Right ventricle myocardium inferior (tissue), 1 donor: ENCODE results near the gene ZFAND3. TPM values are rescaled to one million over a fixed set of nuclear protein-coding genes. Genes with fewer than 3 reads are reported as not detected.

Experiments
- ATAC-seq: fragments of 200-7000 bp; cut with Tn5 transposase; one replicate; pipeline ENCODE4 v1.9.1; 2020; ENCODE audit warnings: mild to moderate bottlenecking, moderate library complexity
- DNase-seq: peaks from one replicate; pipeline ENCODE4 v3.0.0; 2021; ENCODE audit errors: missing footprints
- intact Hi-C: fragments of 100-400 bp; cut with DNase I; formaldehyde crosslinking; loops from one replicate; pipeline ENCODE4 v1.11.0; 2022
- total RNA-seq: library from RNA; stranded (reverse); fragmentation: NEBNext Ultra II Directional; extraction: Animal tissue kit (Norgen Biotek cat#: 25700); gene quantifications from one replicate; pipeline ENCODE4 v1.2.1, GENCODE V29; 2021
- donor health status: DM: no; HTN: yes; CAD: no; lungs with severe emphysema.

Gene ZFAND3
- total RNA-seq, 1 donor from 2014 or later, result 84.1 TPM

GRCh38 chr6:37792457-37793033 is 27.0 kb upstream of the ZFAND3 start:
- no peak for ATAC-seq
- no peak for DNase-seq
- intact Hi-C loops, result loop anchor here (5.0 kb wide), 2 partner anchors 70 to 700 kb away; no protein-coding TSS in a partner anchor

GRCh38 chr6:37793067-37793466 is 26.5 kb upstream of the ZFAND3 start:
- ATAC-seq (no peak), DNase-seq (no peak)
- intact Hi-C loops, result loop anchor here (5.0 kb wide), 2 partner anchors 69 to 699 kb away; no protein-coding TSS in a partner anchor

GRCh38 chr6:37794825-37795224 is 24.7 kb upstream of the ZFAND3 start:
- ATAC-seq (no peak), DNase-seq (no peak)
- intact Hi-C loops, result loop anchor here (5.0 kb wide), 2 partner anchors 67 to 697 kb away; no protein-coding TSS in a partner anchor

GRCh38 chr6:37798436-37799262 is 20.9 kb upstream of the ZFAND3 start:
- ATAC-seq, result no peak
- no peak for DNase-seq
- intact Hi-C loops, result no loop called here

GRCh38 chr6:37799263-37799644 is 20.3 kb upstream of the ZFAND3 start:
- intact Hi-C loops, result no loop called here
- no peak for ATAC-seq
- no peak for DNase-seq

- no peak for ATAC-seq
- intact Hi-C loops, result no loop called here
These were observed 18.6 kb upstream of the ZFAND3 start for GRCh38 chr6:37800703-37801604.

GRCh38 chr6:37801605-37801940 is 18.0 kb upstream of the ZFAND3 start:
- intact Hi-C loops, result no loop called here

More at GRCh38 chr6:37800703-37801604, 18.6 kb upstream of the ZFAND3 start:
- no peak for DNase-seq

GRCh38 chr6:37802810-37803209 is 16.7 kb upstream of the ZFAND3 start:
- intact Hi-C loops, result no loop called here
- ATAC-seq, result no peak
- DNase-seq, result no peak

More at GRCh38 chr6:37801605-37801940, 18.0 kb upstream of the ZFAND3 start:
- ATAC-seq (no peak), DNase-seq (no peak)

GRCh38 chr6:37804586-37804985 is 14.9 kb upstream of the ZFAND3 start:
- intact Hi-C loops, result no loop called here
- no peak for DNase-seq
- no peak for ATAC-seq

- intact Hi-C loops, result no loop called here
- ATAC-seq (no peak), DNase-seq (no peak)
These were observed 13.3 kb upstream of the ZFAND3 start for GRCh38 chr6:37806213-37806612.

- no peak for ATAC-seq
- intact Hi-C loops, result no loop called here
- DNase-seq, result no peak
These were observed 11.9 kb upstream of the ZFAND3 start for GRCh38 chr6:37807656-37808055.

- DNase-seq, result peak; percentile 78
- intact Hi-C loops, result no loop called here
- peak; percentile 60 for ATAC-seq
These were observed 10.4 kb upstream of the ZFAND3 start for GRCh38 chr6:37809197-37809543.

- DNase-seq, result no peak
- intact Hi-C loops, result no loop called here
- no peak for ATAC-seq
These were observed 6.7 kb upstream of the ZFAND3 start for GRCh38 chr6:37812841-37813240.

- intact Hi-C loops, result no loop called here
- DNase-seq (no peak), ATAC-seq (no peak)
These were observed 5.2 kb upstream of the ZFAND3 start for GRCh38 chr6:37814374-37814773.

- DNase-seq (no peak), ATAC-seq (no peak)
- intact Hi-C loops, result no loop called here
These were observed 2.7 kb upstream of the ZFAND3 start for GRCh38 chr6:37816599-37817375.

GRCh38 chr6:37818536-37819176 is 871 bp upstream of the ZFAND3 start:
- peak; percentile 98 for DNase-seq
- ATAC-seq, result peak; percentile 92
- intact Hi-C loops, result loop anchor here (1.0 kb wide), 1 partner anchor 27 kb away; no protein-coding TSS in a partner anchor

GRCh38 chr6:37819802-37820717 is 533 bp downstream of the ZFAND3 start:
- intact Hi-C loops, result no loop called here
- DNase-seq (peak; percentile 80), ATAC-seq (peak; percentile 6)
